NCI-H345 treated with DMSO at 0.1 percent for 48 hours (cell line): ENCODE measurements around the gene UNKL.

Source experiments
- DNase-seq: peaks from one replicate; lab custom pipeline; 2025; ENCODE audit not compliant: unreplicated experiment; lab: John Stamatoyannopoulos, UW

The UNKL gene

GRCh38 chr16:1356061-1356900 lies 58.2 kb downstream of the UNKL start:
- no peak for DNase-seq

- no peak for DNase-seq
These were observed 58.9 kb downstream of the UNKL start for GRCh38 chr16:1355591-1355990.

- no peak for DNase-seq
These were observed 59.5 kb downstream of the UNKL start for GRCh38 chr16:1354815-1355540.

- DNase-seq = peak; percentile 64
These were observed 62.7 kb downstream of the UNKL start, which contains the start of the genes GNPTG and TSR3 for GRCh38 chr16:1351582-1352362. GNPTG (plus strand) TSS chr16:1351931; CDS start chr16:1351966, 35 bp downstream. TSR3 (minus strand) TSS chr16:1351878; CDS start chr16:1351804, 74 bp downstream.

- DNase-seq = no peak
These were observed 63.3 kb downstream of the UNKL start for GRCh38 chr16:1351215-1351581.

- DNase-seq = no peak
These were observed 63.8 kb downstream of the UNKL start for GRCh38 chr16:1350691-1351090.

GRCh38 chr16:1349951-1350350 lies 64.6 kb downstream of the UNKL start:
- DNase-seq = no peak

- DNase-seq = no peak
These were observed 65.2 kb downstream of the UNKL start for GRCh38 chr16:1349351-1349750.

GRCh38 chr16:1348926-1349325 lies 65.6 kb downstream of the UNKL start:
- no peak for DNase-seq

GRCh38 chr16:1348441-1348840 lies 66.1 kb downstream of the UNKL start:
- DNase-seq = no peak

- no peak for DNase-seq
These were observed 66.5 kb downstream of the UNKL start for GRCh38 chr16:1347962-1348361.

- no peak for DNase-seq
These were observed 67.1 kb downstream of the UNKL start for GRCh38 chr16:1347286-1347855.

- DNase-seq = no peak
These were observed 67.8 kb downstream of the UNKL start for GRCh38 chr16:1346422-1347285.

GRCh38 chr16:1345651-1346421 lies 68.7 kb downstream of the UNKL start:
- DNase-seq = no peak

GRCh38 chr16:1345087-1345486 lies 69.4 kb downstream of the UNKL start:
- DNase-seq = no peak

GRCh38 chr16:1344499-1344898 lies 70.0 kb downstream of the UNKL start:
- no peak for DNase-seq

- DNase-seq = no peak
These were observed 70.9 kb downstream of the UNKL start for GRCh38 chr16:1343428-1344242.
